HEK293 (cell line): ENCODE data around the gene UBASH3B.

ENCODE experiments used
- CTCF ChIA-PET: fragments of 350-600 bp; formaldehyde crosslinking; extraction: SDS; loops from one replicate; lab custom pipeline; 2021; ENCODE audit warnings: antibody characterized with exemption; lab: Yijun Ruan, JAX
- POLR2A ChIA-PET: fragments of 300-600 bp; formaldehyde crosslinking; extraction: SDS; loops from one replicate; lab custom pipeline; 2020; ENCODE audit warnings: antibody characterized with exemption, inconsistent platforms; lab: Yijun Ruan, JAX
- H3K27ac ChIP-seq: fragments of 200-500 bp; sonication (Bioruptor generic); 2 replicates; pipeline ENCODE4 v1.5.1; 2014; ENCODE audit warnings: low read depth, low read length, control low read depth, inconsistent platforms; ENCODE audit errors: extremely low read depth
- H3K36me3 ChIP-seq, 2 experiments: fragments of 200-500 bp in 1 of 2; sonication (Bioruptor generic) in 1 of 2; 1 replicate in 1 of 2; 2 replicates in 1 of 2; pipeline ENCODE4 v1.5.1; 2014 to 2017; ENCODE audit warnings: inconsistent platforms in 2 of 2, low read length in 2 of 2; ENCODE audit not compliant: control insufficient read depth in 2 of 2, insufficient read depth in 1 of 2
- H3K4me1 ChIP-seq: fragments of 200-500 bp; sonication (Bioruptor generic); 2 replicates; pipeline ENCODE4 v1.5.1; 2014; ENCODE audit warnings: mild to moderate bottlenecking, low read length, inconsistent platforms; ENCODE audit not compliant: control insufficient read depth, insufficient read depth
- H3K4me3 ChIP-seq: 2 replicates; pipeline ENCODE4 v1.5.1; 2011; ENCODE audit warnings: low read depth, mild to moderate bottlenecking, control low read depth, low read length, moderate library complexity
- H3K9me3 ChIP-seq: fragments of 200-500 bp; sonication (Bioruptor generic); 2 replicates; pipeline ENCODE4 v1.5.1; 2014; ENCODE audit warnings: low read depth, low read length, inconsistent platforms; ENCODE audit not compliant: control insufficient read depth, insufficient read depth
- MYNN ChIP-seq: fragments of 450-650 bp; formaldehyde crosslinking; IDR thresholded peaks from 2 replicates; pipeline ENCODE4 v1.5.1; 2016; ENCODE audit warnings: missing biosample characterization, missing genetic modification characterization, borderline replicate concordance
- SALL2 ChIP-seq: fragments of 450-650 bp; formaldehyde crosslinking; IDR thresholded peaks from 2 replicates; pipeline ENCODE4 v1.5.0; 2017; ENCODE audit warnings: missing biosample characterization, mild to moderate bottlenecking, missing genetic modification characterization, borderline replicate concordance
- TRIM28 ChIP-seq: IDR thresholded peaks from 2 replicates; pipeline ENCODE4 v1.6.1; 2011; ENCODE audit warnings: low read length, control low read depth, borderline replicate concordance
- WT1 ChIP-seq: fragments of 450-650 bp; formaldehyde crosslinking; IDR thresholded peaks from 2 replicates; pipeline ENCODE4 v1.5.1; 2016; ENCODE audit warnings: missing biosample characterization, missing genetic modification characterization
- YY2 ChIP-seq: fragments of 450-650 bp; formaldehyde crosslinking; IDR thresholded peaks from 2 replicates; pipeline ENCODE4 v1.5.1; 2016; ENCODE audit warnings: missing biosample characterization, missing genetic modification characterization
- ZBTB1 ChIP-seq: fragments of 450-650 bp; formaldehyde crosslinking; IDR thresholded peaks from 2 replicates; pipeline ENCODE4 v1.5.1; 2016; ENCODE audit warnings: missing biosample characterization, missing genetic modification characterization
- ZNF335 ChIP-seq: fragments of 450-650 bp; formaldehyde crosslinking; conservative IDR thresholded peaks from 2 replicates; pipeline ENCODE4 v1.5.1; 2016; ENCODE audit warnings: missing biosample characterization, missing genetic modification characterization
- ZNF391 ChIP-seq: fragments of 450-650 bp; formaldehyde crosslinking; IDR thresholded peaks from 2 replicates; pipeline ENCODE4 v1.5.1; 2016; ENCODE audit warnings: low read depth, missing biosample characterization, missing genetic modification characterization, borderline replicate concordance
- ZNF473 ChIP-seq: fragments of 450-650 bp; formaldehyde crosslinking; IDR thresholded peaks from 2 replicates; pipeline ENCODE4 v1.5.1; 2017; ENCODE audit warnings: missing biosample characterization, missing genetic modification characterization
- ZNF571 ChIP-seq: fragments of 450-650 bp; formaldehyde crosslinking; IDR thresholded peaks from 2 replicates; pipeline ENCODE4 v1.5.0; 2017; ENCODE audit warnings: missing biosample characterization, missing genetic modification characterization
- ZNF610 ChIP-seq: fragments of 450-650 bp; formaldehyde crosslinking; IDR thresholded peaks from 2 replicates; pipeline ENCODE4 v1.5.1; 2016; ENCODE audit warnings: missing biosample characterization, missing genetic modification characterization, borderline replicate concordance
- ZNF621 ChIP-seq: fragments of 450-650 bp; formaldehyde crosslinking; IDR thresholded peaks from 2 replicates; pipeline ENCODE4 v1.5.1; 2017; ENCODE audit warnings: missing biosample characterization, missing genetic modification characterization
- ZNF654 ChIP-seq: fragments of 450-650 bp; formaldehyde crosslinking; IDR thresholded peaks from 2 replicates; pipeline ENCODE4 v1.5.1; 2016; ENCODE audit warnings: low read depth, missing biosample characterization, missing genetic modification characterization
- TF ChIP-seq, protein P1 (sequence below): fragments of 450-650 bp; formaldehyde crosslinking; IDR thresholded peaks from 2 replicates; pipeline ENCODE4 v1.5.1; 2016; ENCODE audit warnings: missing biosample characterization, missing genetic modification characterization
- TF ChIP-seq, protein P2 (sequence below): fragments of 450-650 bp; formaldehyde crosslinking; IDR thresholded peaks from 2 replicates; pipeline ENCODE4 v1.5.1; 2017; ENCODE audit warnings: missing biosample characterization, missing genetic modification characterization
- TF ChIP-seq, protein P3 (sequence below): fragments of 450-650 bp; formaldehyde crosslinking; IDR thresholded peaks from 2 replicates; pipeline ENCODE4 v1.5.1; 2017; ENCODE audit warnings: missing biosample characterization, missing genetic modification characterization
- TF ChIP-seq, protein P4 (sequence below): fragments of 450-650 bp; IDR thresholded peaks from 2 replicates; pipeline ENCODE4 v1.5.1; 2018; ENCODE audit warnings: missing biosample characterization, missing genetic modification characterization
- TF ChIP-seq, protein P5 (sequence below): fragments of 450-650 bp; formaldehyde crosslinking; IDR thresholded peaks from 2 replicates; pipeline ENCODE4 v1.5.1; 2016; ENCODE audit warnings: missing biosample characterization, missing genetic modification characterization
- TF ChIP-seq, protein P6 (sequence below): fragments of 450-650 bp; formaldehyde crosslinking; IDR thresholded peaks from 2 replicates; pipeline ENCODE4 v1.5.1; 2016; ENCODE audit warnings: missing biosample characterization, missing genetic modification characterization

The UBASH3B gene

DNA sequence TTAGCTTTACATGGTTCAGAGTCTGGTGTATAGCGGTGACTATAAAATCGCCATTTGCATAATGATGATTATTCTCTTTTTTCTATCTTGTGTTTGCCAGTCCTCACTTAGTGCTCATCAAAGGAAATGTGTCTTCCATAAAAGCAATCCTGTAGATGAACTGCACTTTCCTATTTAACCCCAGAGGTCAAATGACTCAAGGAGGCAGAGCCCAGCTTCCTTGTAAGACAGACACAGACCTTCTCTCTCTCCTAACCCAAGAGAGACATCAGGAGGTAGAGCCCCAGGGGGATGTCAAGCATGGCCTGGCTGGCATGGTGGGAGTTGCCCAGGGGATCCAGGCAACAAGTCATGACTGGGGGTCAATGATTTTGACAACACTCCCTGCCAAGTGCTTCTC, 135.9 kb downstream of the UBASH3B start (continued):
- no peak for TF ChIP-seq ZNF571 (tag by site-specific recombination)
- no peak for TF ChIP-seq YY2 (tag by site-specific recombination)
- TF ChIP-seq, protein P1, sequence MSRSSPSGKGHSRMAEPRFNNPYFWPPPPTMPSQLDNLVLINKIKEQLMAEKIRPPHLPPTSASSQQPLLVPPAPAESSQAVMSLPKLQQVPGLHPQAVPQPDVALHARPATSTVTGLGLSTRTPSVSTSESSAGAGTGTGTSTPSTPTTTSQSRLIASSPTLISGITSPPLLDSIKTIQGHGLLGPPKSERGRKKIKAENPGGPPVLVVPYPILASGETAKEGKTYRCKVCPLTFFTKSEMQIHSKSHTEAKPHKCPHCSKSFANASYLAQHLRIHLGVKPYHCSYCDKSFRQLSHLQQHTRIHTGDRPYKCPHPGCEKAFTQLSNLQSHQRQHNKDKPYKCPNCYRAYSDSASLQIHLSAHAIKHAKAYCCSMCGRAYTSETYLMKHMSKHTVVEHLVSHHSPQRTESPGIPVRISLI (tag by site-specific recombination), result no peak

DNA sequence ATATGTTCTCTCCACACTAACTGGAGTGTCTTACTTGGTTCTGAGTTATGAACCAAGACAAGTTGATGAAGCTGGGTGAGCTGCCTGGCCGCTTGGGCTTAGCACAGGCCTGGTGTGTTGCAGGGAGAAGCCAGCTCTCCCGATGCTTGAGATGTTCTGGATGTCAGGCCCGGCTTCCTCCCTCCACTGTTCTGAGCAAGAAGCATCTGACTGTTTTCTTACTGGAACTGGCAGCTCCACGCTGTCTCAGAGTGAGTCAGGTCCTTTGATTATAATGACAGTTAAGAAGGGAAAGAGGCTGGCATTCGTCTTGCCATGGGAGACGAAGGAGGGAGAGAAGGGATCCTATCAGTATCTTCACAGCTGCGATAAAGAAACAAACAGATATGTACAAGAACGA, 136.3 kb downstream of the UBASH3B start:
- Histone ChIP-seq H3K36me3 (peaks cover 0 to 12% of the 10 kb centered on the region in 2 experiments; a peak in 1 of 3 replicates), H3K4me1 (no peaks in the 10 kb centered on the region)
- POLR2A ChIA-PET, result interaction anchor here (0.6 kb wide), 1 partner anchor 142 kb away, joined by 4 read pairs; no protein-coding TSS in a partner anchor
- TF ChIP-seq TRIM28 (no peak), MYNN (tag by site-specific recombination) (no peak), ZNF571 (tag by site-specific recombination) (no peak), ZNF610 (tag by site-specific recombination) (no peak), WT1 (no peak), SALL2 (tag by site-specific recombination) (no peak), ZBTB1 (tag by site-specific recombination) (no peak), ZNF654 (tag by site-specific recombination) (no peak), ZNF335 (no peak), ZNF473 (tag by site-specific recombination) (no peak), ZNF621 (tag by site-specific recombination) (no peak), ZNF391 (no peak)
- TF ChIP-seq, protein P2, sequence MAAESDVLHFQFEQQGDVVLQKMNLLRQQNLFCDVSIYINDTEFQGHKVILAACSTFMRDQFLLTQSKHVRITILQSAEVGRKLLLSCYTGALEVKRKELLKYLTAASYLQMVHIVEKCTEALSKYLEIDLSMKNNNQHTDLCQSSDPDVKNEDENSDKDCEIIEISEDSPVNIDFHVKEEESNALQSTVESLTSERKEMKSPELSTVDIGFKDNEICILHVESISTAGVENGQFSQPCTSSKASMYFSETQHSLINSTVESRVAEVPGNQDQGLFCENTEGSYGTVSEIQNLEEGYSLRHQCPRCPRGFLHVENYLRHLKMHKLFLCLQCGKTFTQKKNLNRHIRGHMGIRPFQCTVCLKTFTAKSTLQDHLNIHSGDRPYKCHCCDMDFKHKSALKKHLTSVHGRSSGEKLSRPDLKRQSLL (tag by site-specific recombination), result no peak
- TF ChIP-seq, protein P3, sequence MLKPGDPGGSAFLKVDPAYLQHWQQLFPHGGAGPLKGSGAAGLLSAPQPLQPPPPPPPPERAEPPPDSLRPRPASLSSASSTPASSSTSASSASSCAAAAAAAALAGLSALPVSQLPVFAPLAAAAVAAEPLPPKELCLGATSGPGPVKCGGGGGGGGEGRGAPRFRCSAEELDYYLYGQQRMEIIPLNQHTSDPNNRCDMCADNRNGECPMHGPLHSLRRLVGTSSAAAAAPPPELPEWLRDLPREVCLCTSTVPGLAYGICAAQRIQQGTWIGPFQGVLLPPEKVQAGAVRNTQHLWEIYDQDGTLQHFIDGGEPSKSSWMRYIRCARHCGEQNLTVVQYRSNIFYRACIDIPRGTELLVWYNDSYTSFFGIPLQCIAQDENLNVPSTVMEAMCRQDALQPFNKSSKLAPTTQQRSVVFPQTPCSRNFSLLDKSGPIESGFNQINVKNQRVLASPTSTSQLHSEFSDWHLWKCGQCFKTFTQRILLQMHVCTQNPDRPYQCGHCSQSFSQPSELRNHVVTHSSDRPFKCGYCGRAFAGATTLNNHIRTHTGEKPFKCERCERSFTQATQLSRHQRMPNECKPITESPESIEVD (tag by site-specific recombination), result no peak
- TF ChIP-seq, protein P4, sequence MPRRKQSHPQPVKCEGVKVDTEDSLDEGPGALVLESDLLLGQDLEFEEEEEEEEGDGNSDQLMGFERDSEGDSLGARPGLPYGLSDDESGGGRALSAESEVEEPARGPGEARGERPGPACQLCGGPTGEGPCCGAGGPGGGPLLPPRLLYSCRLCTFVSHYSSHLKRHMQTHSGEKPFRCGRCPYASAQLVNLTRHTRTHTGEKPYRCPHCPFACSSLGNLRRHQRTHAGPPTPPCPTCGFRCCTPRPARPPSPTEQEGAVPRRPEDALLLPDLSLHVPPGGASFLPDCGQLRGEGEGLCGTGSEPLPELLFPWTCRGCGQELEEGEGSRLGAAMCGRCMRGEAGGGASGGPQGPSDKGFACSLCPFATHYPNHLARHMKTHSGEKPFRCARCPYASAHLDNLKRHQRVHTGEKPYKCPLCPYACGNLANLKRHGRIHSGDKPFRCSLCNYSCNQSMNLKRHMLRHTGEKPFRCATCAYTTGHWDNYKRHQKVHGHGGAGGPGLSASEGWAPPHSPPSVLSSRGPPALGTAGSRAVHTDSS (tag by site-specific recombination), result no peak
- TF ChIP-seq, protein P5, sequence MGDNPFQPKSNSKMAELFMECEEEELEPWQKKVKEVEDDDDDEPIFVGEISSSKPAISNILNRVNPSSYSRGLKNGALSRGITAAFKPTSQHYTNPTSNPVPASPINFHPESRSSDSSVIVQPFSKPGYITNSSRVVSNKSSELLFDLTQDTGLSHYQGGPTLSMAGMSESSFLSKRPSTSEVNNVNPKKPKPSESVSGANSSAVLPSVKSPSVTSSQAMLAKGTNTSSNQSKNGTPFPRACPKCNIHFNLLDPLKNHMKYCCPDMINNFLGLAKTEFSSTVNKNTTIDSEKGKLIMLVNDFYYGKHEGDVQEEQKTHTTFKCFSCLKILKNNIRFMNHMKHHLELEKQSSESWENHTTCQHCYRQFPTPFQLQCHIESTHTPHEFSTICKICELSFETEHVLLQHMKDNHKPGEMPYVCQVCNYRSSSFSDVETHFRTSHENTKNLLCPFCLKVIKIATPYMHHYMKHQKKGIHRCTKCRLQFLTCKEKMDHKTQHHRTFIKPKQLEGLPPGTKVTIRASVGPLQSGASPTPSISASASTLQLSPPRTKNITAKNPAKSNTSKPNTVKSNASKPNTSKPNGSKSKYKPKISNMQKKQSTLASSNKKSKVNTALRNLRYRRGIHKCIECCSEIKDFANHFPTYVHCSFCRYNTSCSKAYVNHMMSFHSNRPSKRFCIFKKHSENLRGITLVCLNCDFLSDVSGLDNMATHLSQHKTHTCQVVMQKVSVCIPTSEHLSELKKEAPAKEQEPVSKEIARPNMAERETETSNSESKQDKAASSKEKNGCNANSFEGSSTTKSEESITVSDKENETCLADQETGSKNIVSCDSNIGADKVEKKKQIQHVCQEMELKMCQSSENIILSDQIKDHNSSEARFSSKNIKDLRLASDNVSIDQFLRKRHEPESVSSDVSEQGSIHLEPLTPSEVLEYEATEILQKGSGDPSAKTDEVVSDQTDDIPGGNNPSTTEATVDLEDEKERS (tag by site-specific recombination), result no peak
- TF ChIP-seq, protein P6, sequence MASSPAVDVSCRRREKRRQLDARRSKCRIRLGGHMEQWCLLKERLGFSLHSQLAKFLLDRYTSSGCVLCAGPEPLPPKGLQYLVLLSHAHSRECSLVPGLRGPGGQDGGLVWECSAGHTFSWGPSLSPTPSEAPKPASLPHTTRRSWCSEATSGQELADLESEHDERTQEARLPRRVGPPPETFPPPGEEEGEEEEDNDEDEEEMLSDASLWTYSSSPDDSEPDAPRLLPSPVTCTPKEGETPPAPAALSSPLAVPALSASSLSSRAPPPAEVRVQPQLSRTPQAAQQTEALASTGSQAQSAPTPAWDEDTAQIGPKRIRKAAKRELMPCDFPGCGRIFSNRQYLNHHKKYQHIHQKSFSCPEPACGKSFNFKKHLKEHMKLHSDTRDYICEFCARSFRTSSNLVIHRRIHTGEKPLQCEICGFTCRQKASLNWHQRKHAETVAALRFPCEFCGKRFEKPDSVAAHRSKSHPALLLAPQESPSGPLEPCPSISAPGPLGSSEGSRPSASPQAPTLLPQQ (tag by site-specific recombination), result no peak
- TF ChIP-seq, all 188 proteins: peak for 0
- H3K27ac ChIP-seq, result no peak overlapping the region
- CTCF ChIA-PET, result interaction anchor here (0.6 to 1.9 kb wide), 3 partner anchors 11 to 164 kb away, joined by 3 to 14 read pairs (median 6); no protein-coding TSS in a partner anchor
- H3K9me3 ChIP-seq, result no peaks in the 10 kb centered on the region
- H3K4me3 ChIP-seq, result no peak overlapping the region
